GM13977 (cell line): Measurements from ENCODE around the gene ESPL1.
"Not testable (repeated sequence)": the region's sequence is repeated elsewhere in the genome, so short reads cannot be mapped to it uniquely, and the experiment has no call there.

Source experiments
- DNase-seq: peaks from one replicate; pipeline ENCODE4 v3.0.0; 2012; ENCODE audit warnings: low spot score
- CTCF ChIP-seq: IDR thresholded peaks from 2 replicates; pipeline ENCODE4 v1.5.1; 2012; ENCODE audit warnings: mild to moderate bottlenecking, control low read depth; ENCODE audit not compliant: insufficient read depth; ENCODE audit errors: extremely low read depth, missing control alignments
- in situ Hi-C: fragments of 300-500 bp; cut with MboI; formaldehyde crosslinking; loops from one replicate; pipeline ENCODE4 v1.12.0; 2022; ENCODE audit warnings: low sequenced_read_pairs, low pct_unique_long_range_greater_than_20kb, mixed read lengths, inconsistent platforms; ENCODE audit not compliant: unreplicated experiment

Gene ESPL1

GRCh38 chr12:53288322-53288721 is 20.2 kb downstream of the ESPL1 start:
- in situ Hi-C loops = loop anchor here (5.0 kb wide), 1 partner anchor 71 kb away; no protein-coding TSS in a partner anchor
- DNase-seq = no peak
- TF ChIP-seq CTCF = no peak

GRCh38 chr12:53289891-53290290 is 21.8 kb downstream of the ESPL1 start:
- no peak for TF ChIP-seq CTCF
- in situ Hi-C loops = loop anchor here (5.0 kb wide), 1 partner anchor 73 kb away; no protein-coding TSS in a partner anchor
- DNase-seq = no peak

- TF ChIP-seq CTCF = no peak
- DNase-seq = no peak
- in situ Hi-C loops = no loop called here
Observed at GRCh38 chr12:53290661-53291060, 22.6 kb downstream of the ESPL1 start.

GRCh38 chr12:53292426-53292825 is 24.3 kb downstream of the ESPL1 start:
- in situ Hi-C loops = no loop called here
- TF ChIP-seq CTCF = no peak
- no peak for DNase-seq

- DNase-seq = peak; percentile 90
- in situ Hi-C loops = no loop called here
- no peak for TF ChIP-seq CTCF
Observed at GRCh38 chr12:53295070-53295890, 27.2 kb downstream of the ESPL1 start, which contains the start of gene PFDN5. Gene PFDN5, plus strand, starts transcription at chr12:53295542. Its CDS starts 26 bp downstream, at chr12:53295568.

- in situ Hi-C loops = no loop called here
Observed at GRCh38 chr12:53295891-53296219, 27.8 kb downstream of the ESPL1 start.

GRCh38 chr12:53297106-53297505 is 29.0 kb downstream of the ESPL1 start:
- DNase-seq, in situ Hi-C loops: not testable (repeated sequence)

More at GRCh38 chr12:53295891-53296219, 27.8 kb downstream of the ESPL1 start:
- TF ChIP-seq CTCF = no peak
- no peak for DNase-seq
